Spleen (tissue), 7 donors: ENCODE measurements around the gene MIB2.

ENCODE experiments used
- POLR2AphosphoS5 ChIP-seq, 3 donors: sonication (generic); formaldehyde crosslinking; IDR thresholded peaks; one replicate each; pipeline ENCODE4 v1.5.1; 2017; ENCODE audit warnings: antibody characterized with exemption in 3 of 3
- TF ChIP-seq, protein P1 (sequence below), 11 experiments: fragments of 200-600 bp in 7 of 11; fragments of 450-650 bp in 4 of 11; sonication (generic) in 4 of 11; IDR thresholded peaks in 8 of 11; conservative IDR thresholded peaks in 3 of 11; 1 replicate in 7 of 11; 2 replicates in 4 of 11; pipeline versions ENCODE4 v1.4.0 to v1.8.0; 2016 to 2021; ENCODE audit warnings: antibody characterized with exemption in 11 of 11, inconsistent platforms in 4 of 11, mild to moderate bottlenecking in 1 of 11
- donor health status: DM: no; HTN: no; CAD: no; lungs with moderate emphysema.
- donor health status: DM: no; HTN: no; CAD: no.
- donor health status: DM: no; HTN: no; CAD: no.

DNA sequence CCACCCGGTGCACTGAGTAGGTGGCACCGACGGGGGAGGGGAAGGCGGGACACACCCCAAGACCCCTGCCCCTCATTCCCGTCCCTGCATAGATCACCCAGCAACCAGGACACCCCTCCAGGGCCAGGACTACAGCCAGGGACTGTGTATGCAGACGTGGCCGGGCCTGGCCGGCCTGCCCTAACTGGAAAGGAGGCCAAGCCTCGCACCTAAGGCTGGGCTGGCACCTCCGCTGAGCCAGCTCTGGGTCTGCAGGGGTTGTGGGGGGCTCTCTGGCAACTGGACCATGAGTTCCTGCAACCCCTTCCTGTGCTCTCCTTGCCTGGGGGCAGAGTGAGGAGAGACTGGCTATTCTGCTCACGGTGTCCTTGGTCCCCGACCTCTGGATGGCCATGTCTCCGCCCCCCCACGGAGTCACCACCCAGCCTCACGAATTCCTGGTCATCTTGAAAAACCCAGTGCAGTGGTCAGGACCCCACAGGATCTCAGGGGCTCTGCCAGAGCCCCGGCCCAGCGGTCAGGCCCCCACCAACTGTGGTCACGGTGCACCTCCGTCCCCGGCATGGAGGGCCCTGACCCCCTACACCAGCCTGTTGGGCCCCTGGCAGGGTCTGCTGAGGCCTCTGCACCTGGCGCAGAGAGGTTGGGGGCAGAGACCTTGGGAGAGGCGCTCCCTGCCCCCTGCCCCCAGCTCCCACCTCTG, 14.3 kb upstream of the MIB2 start:
- TF ChIP-seq, protein P1, sequence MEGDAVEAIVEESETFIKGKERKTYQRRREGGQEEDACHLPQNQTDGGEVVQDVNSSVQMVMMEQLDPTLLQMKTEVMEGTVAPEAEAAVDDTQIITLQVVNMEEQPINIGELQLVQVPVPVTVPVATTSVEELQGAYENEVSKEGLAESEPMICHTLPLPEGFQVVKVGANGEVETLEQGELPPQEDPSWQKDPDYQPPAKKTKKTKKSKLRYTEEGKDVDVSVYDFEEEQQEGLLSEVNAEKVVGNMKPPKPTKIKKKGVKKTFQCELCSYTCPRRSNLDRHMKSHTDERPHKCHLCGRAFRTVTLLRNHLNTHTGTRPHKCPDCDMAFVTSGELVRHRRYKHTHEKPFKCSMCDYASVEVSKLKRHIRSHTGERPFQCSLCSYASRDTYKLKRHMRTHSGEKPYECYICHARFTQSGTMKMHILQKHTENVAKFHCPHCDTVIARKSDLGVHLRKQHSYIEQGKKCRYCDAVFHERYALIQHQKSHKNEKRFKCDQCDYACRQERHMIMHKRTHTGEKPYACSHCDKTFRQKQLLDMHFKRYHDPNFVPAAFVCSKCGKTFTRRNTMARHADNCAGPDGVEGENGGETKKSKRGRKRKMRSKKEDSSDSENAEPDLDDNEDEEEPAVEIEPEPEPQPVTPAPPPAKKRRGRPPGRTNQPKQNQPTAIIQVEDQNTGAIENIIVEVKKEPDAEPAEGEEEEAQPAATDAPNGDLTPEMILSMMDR (IDR thresholded peaks at IDR 0.05 in 8 of 11, conservative IDR thresholded peaks at IDR 0.05 in 3 of 11): no peak
- no peak for TF ChIP-seq POLR2AphosphoS5 (IDR thresholded peaks at IDR 0.05)
